Trophoblast cell (in vitro differentiated cells and primary cell): ENCODE data around the gene STAT3.
"Not testable (repeated sequence)": the region's sequence is repeated elsewhere in the genome, so short reads cannot be mapped to it uniquely, and the experiment has no call there.

Experiments
- DNase-seq, 2 donors: peaks; one replicate each; pipeline ENCODE4 v3.0.0-alpha.2; 2016
- H2AFZ ChIP-seq: 2 replicates; pipeline ENCODE4 v1.6.1; 2013; ENCODE audit warnings: low read length, moderate library complexity, mild to moderate bottlenecking; ENCODE audit not compliant: insufficient read depth, poor library complexity
- H2AK5ac ChIP-seq: 2 replicates; pipeline ENCODE4 v1.6.1; 2013; ENCODE audit warnings: mild to moderate bottlenecking, low read length
- H2BK120ac ChIP-seq: 2 replicates; pipeline ENCODE4 v1.6.1; 2013; ENCODE audit warnings: low read length, mild to moderate bottlenecking, moderate library complexity; ENCODE audit not compliant: insufficient read depth, poor library complexity
- H2BK12ac ChIP-seq: 2 replicates; pipeline ENCODE4 v1.6.1; 2013; ENCODE audit warnings: mild to moderate bottlenecking, low read length, moderate library complexity
- H2BK5ac ChIP-seq: 2 replicates; pipeline ENCODE4 v1.6.1; 2013; ENCODE audit warnings: low read length, low read depth, moderate library complexity, mild to moderate bottlenecking; ENCODE audit not compliant: poor library complexity
- H3K14ac ChIP-seq: 2 replicates; pipeline ENCODE4 v1.6.1; 2013; ENCODE audit warnings: mild to moderate bottlenecking, low read length
- H3K18ac ChIP-seq: 2 replicates; pipeline ENCODE4 v1.6.1; 2013; ENCODE audit warnings: mild to moderate bottlenecking, low read length
- H3K23ac ChIP-seq: 2 replicates; pipeline ENCODE4 v1.6.1; 2013; ENCODE audit warnings: low read length
- H3K27ac ChIP-seq: 2 replicates; pipeline ENCODE4 v1.5.1; 2013; ENCODE audit warnings: low read depth, mild to moderate bottlenecking, inconsistent platforms, low read length, moderate library complexity
- H3K27me3 ChIP-seq: 2 replicates; pipeline ENCODE4 v1.6.1; 2013; ENCODE audit warnings: inconsistent platforms, mild to moderate bottlenecking, low read length, moderate library complexity; ENCODE audit not compliant: insufficient read depth
- H3K36me3 ChIP-seq, 2 experiments: 1 replicate in 1 of 2; 2 replicates in 1 of 2; pipeline ENCODE4 v1.6.1; 2013; ENCODE audit warnings: low read length in 2 of 2, mild to moderate bottlenecking in 2 of 2, moderate library complexity in 1 of 2; ENCODE audit not compliant: insufficient read depth in 2 of 2, control insufficient read depth in 1 of 2
- H3K4ac ChIP-seq: 2 replicates; pipeline ENCODE4 v1.6.1; 2013; ENCODE audit warnings: low read depth, mild to moderate bottlenecking, low read length, moderate library complexity
- H3K4me1 ChIP-seq, 2 experiments: 1 replicate in 1 of 2; 2 replicates in 1 of 2; pipeline ENCODE4 v1.6.1; 2013; ENCODE audit warnings: low read length in 2 of 2, mild to moderate bottlenecking in 2 of 2, moderate library complexity in 1 of 2; ENCODE audit not compliant: insufficient read depth in 2 of 2, control insufficient read depth in 1 of 2
- H3K4me2 ChIP-seq: 2 replicates; pipeline ENCODE4 v1.6.1; 2013; ENCODE audit warnings: inconsistent platforms, mild to moderate bottlenecking, low read length, moderate library complexity
- H3K4me3 ChIP-seq: 2 replicates; pipeline ENCODE4 v1.5.1; 2013; ENCODE audit warnings: mild to moderate bottlenecking, low read depth, low read length, inconsistent platforms
- H3K79me1 ChIP-seq: one replicate; pipeline ENCODE4 v1.6.1; 2013; ENCODE audit warnings: low read length
- H3K79me2 ChIP-seq: 2 replicates; pipeline ENCODE4 v1.6.1; 2013; ENCODE audit warnings: low read length, mild to moderate bottlenecking; ENCODE audit not compliant: control insufficient read depth, insufficient read depth, poor library complexity
- H3K9ac ChIP-seq: 2 replicates; pipeline ENCODE4 v1.6.1; 2013; ENCODE audit warnings: mild to moderate bottlenecking, low read length
- H3K9me3 ChIP-seq: 2 replicates; pipeline ENCODE4 v1.6.1; 2013; ENCODE audit warnings: low read depth, mild to moderate bottlenecking, control low read depth, inconsistent platforms, low read length; ENCODE audit not compliant: insufficient read depth
- H4K12ac ChIP-seq: 2 replicates; pipeline ENCODE4 v1.6.1; 2013; ENCODE audit warnings: low read depth, mild to moderate bottlenecking, low read length, moderate library complexity
- H4K8ac ChIP-seq: 2 replicates; pipeline ENCODE4 v1.6.1; 2013; ENCODE audit warnings: low read depth, mild to moderate bottlenecking, low read length, moderate library complexity
- H4K91ac ChIP-seq: one replicate; pipeline ENCODE4 v1.6.1; 2013; ENCODE audit warnings: low read depth, mild to moderate bottlenecking, low read length, moderate library complexity
- WGBS: extraction: QIAGEN DNeasy Blood & Tissue Kit; methylation state at CpG from one replicate; pipeline ENCODE4 v1.1.7; 2013; ENCODE audit warnings: missing lambda C conversion rate; ENCODE audit not compliant: insufficient read length, insufficient coverage; ENCODE audit errors: extremely low coverage; 5-methylcytosine and 5-hydroxymethylcytosine counted together

STAT3 gene

GRCh38 chr17:42321555-42321954 lies 66.7 kb downstream of the STAT3 start:
- Histone ChIP-seq H3K4ac (no peak overlapping the region), H3K27me3 (no peaks in the 10 kb centered on the region), H3K79me2 (no peaks in the 10 kb centered on the region), H3K36me3 (peaks cover 13 to 30% of the 10 kb centered on the region in 2 experiments), H2BK5ac (no peak overlapping the region), H4K91ac (no peak overlapping the region), H3K4me1 (peaks cover 3 to 8% of the 10 kb centered on the region in 2 experiments), H2BK120ac (no peak overlapping the region), H3K14ac (no peak overlapping the region), H3K9me3 (no peaks in the 10 kb centered on the region), H3K9ac (no peak overlapping the region), H3K23ac (no peak overlapping the region), H3K4me3 (no peak overlapping the region), H2AFZ (no peak overlapping the region), H2BK12ac (no peak overlapping the region), H2AK5ac (no peak overlapping the region), H4K12ac (no peak overlapping the region), H4K8ac (no peak overlapping the region), H3K18ac (no peak overlapping the region), H3K27ac (no peak overlapping the region), H3K79me1 (no peaks in the 10 kb centered on the region), H3K4me2 (no peak overlapping the region)
- WGBS, result no CpG with 5 or more reads among the region's 4 CpGs
- DNase-seq, result no peak

GRCh38 chr17:42317967-42318366 lies 70.3 kb downstream of the STAT3 start:
- H3K27me3 ChIP-seq, H2BK12ac ChIP-seq, H3K4me2 ChIP-seq, DNase-seq, H3K23ac ChIP-seq, H3K9ac ChIP-seq, H3K27ac ChIP-seq, H3K79me1 ChIP-seq, H4K8ac ChIP-seq, H4K91ac ChIP-seq, H3K4me3 ChIP-seq, H2AFZ ChIP-seq, H3K4me1 ChIP-seq, H3K4ac ChIP-seq, H3K79me2 ChIP-seq, H4K12ac ChIP-seq, H3K18ac ChIP-seq, H3K14ac ChIP-seq, H2AK5ac ChIP-seq, H2BK5ac ChIP-seq, H2BK120ac ChIP-seq, H3K9me3 ChIP-seq: not testable (repeated sequence)
- no CpG with 5 or more reads among the region's 6 CpGs for WGBS
- H3K36me3 ChIP-seq, result peaks cover 10 to 25% of the 10 kb centered on the region in 2 experiments

GRCh38 chr17:42317266-42317845 lies 70.9 kb downstream of the STAT3 start:
- no CpG with 5 or more reads among the region's 5 CpGs for WGBS
- H3K36me3 ChIP-seq, result peaks cover 9 to 24% of the 10 kb centered on the region in 2 experiments
- H3K18ac ChIP-seq, result no peak overlapping the region

GRCh38 chr17:42316755-42317154 lies 71.5 kb downstream of the STAT3 start:
- Histone ChIP-seq H3K4me1 (peaks cover 7 to 18% of the 10 kb centered on the region in 2 experiments), H2AFZ (no peak overlapping the region), H3K4ac (no peak overlapping the region), H3K14ac (no peak overlapping the region), H3K9ac (no peak overlapping the region), H4K12ac (no peak overlapping the region), H4K91ac (no peak overlapping the region), H2AK5ac (no peak overlapping the region), H4K8ac (no peak overlapping the region), H3K4me3 (no peak overlapping the region), H3K27me3 (no peaks in the 10 kb centered on the region), H2BK5ac (no peak overlapping the region), H3K79me2 (no peaks in the 10 kb centered on the region), H3K79me1 (no peaks in the 10 kb centered on the region), H3K27ac (no peak overlapping the region), H3K36me3 (peaks cover 9 to 19% of the 10 kb centered on the region in 2 experiments), H3K4me2 (no peak overlapping the region), H3K23ac (no peak overlapping the region), H2BK120ac (no peak overlapping the region), H3K9me3 (peaks cover 2% of the 10 kb centered on the region), H2BK12ac (no peak overlapping the region), H3K18ac (no peak overlapping the region)
- no peak for DNase-seq
- WGBS, result no CpG with 5 or more reads among the region's 4 CpGs

More at GRCh38 chr17:42317266-42317845, 70.9 kb downstream of the STAT3 start:
- H3K27me3 ChIP-seq, result no peaks in the 10 kb centered on the region
- H3K9ac ChIP-seq, result no peak overlapping the region
- no peaks in the 10 kb centered on the region for H3K79me1 ChIP-seq
- no peak overlapping the region for H2BK120ac ChIP-seq
- no peak overlapping the region for H3K4me3 ChIP-seq
- no peak overlapping the region for H3K14ac ChIP-seq
- no peak overlapping the region for H4K12ac ChIP-seq
- no peak overlapping the region for H3K4ac ChIP-seq
- no peaks in the 10 kb centered on the region for H3K79me2 ChIP-seq
- no peak overlapping the region for H4K91ac ChIP-seq
- H2BK12ac ChIP-seq, result no peak overlapping the region
- peaks cover 2% of the 10 kb centered on the region for H3K9me3 ChIP-seq
- H3K4me2 ChIP-seq, result no peak overlapping the region
- H3K4me1 ChIP-seq, result peaks cover under 1 to 12% of the 10 kb centered on the region in 2 experiments
- no peak overlapping the region for H2AFZ ChIP-seq
- no peak for DNase-seq
- H2AK5ac ChIP-seq, result no peak overlapping the region
- H2BK5ac ChIP-seq, result no peak overlapping the region
- H3K27ac ChIP-seq, result no peak overlapping the region
- no peak overlapping the region for H3K23ac ChIP-seq
- H4K8ac ChIP-seq, result no peak overlapping the region
